ENCODE data around the gene WNK4.

- TF ChIP-seq CTCF (IDR thresholded peaks at IDR 0.05; ENCODE audit: insufficient read depth, low read length) (no peak), POLR2AphosphoS5 (IDR thresholded peaks at IDR 0.05; ENCODE audit: low read depth) (peak; percentile 96), GABPA (IDR thresholded peaks at IDR 0.05; ENCODE audit: low read depth) (peak; percentile 99)
Observed at GRCh38 chr17:42773290-42774035, 6.9 kb upstream of the WNK4 start, which contains the start of gene VPS25.
